RKO (cell line): Measurements from ENCODE around the gene SLC9A1.
"Not testable (repeated sequence)": the region's sequence is repeated elsewhere in the genome, so short reads cannot be mapped to it uniquely, and the experiment has no call there.

Experiments
- DNase-seq: peaks from one replicate; pipeline ENCODE4 v3.0.0-alpha.2; 2016; ENCODE audit warnings: low spot score

The SLC9A1 gene

DNA sequence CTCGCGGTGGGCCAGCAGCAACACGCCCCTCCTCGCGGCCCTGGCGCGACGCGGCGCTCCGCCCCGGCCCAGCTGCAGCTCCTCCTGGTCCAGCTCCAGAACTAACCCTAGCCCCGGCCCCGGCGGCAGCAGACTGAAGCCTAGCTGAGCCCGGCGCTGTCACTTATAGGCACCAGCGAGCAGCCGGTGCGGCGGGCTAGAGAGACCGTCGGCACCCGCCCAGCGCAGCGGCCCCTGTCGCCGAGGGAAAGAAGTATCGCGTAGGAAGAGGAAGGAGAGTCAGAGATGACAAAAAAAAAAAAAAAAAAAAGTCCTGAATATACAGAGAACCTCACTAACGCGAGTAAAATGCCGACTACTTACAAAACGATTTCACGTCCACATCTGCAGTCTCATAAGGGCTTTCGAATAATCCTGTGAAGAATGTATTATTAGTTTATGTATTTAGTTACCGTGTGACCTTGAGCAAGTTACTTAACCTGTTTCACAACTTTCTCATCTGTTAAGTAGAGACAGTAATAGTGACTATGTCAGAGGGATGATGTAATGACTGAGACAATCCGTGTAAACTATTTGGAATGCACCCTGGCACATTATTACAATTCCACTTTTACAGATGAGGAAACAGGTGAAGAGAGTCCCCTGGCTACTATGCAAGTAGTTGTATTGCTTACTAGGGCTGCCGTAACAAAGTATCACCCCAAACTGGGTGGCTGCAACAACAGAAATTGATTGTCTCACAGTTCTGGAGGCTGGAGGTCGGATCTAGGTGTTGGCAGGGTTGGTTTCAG, at the start of gene SLC9A1:
Gene SLC9A1, minus strand, starts transcription at position 135 of the 791 bp plus-strand sequence. CDS start 791 bp downstream, outside the sequence.
- DNase-seq: peak; percentile 91

DNA sequence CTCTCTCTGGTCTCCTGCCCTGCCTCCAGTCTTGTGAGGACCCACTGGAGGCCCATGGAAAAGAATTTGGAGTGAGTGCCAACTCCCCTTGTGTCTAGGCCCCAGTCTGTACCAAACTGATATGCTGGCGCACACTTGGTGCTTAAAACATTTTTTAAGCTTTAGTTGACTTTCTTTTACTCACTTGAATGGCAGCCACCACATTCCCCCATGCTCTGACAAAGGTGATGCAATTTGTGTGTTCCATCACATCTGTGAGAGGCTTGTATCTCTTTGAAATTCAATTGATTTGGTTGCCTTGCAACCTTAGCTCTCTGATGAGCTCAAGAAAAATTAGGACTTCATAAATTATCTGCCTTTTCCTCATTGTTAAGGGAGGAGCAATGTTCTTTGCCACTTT, 49.0 kb upstream of the SLC9A1 start:
- DNase-seq: no peak

DNA sequence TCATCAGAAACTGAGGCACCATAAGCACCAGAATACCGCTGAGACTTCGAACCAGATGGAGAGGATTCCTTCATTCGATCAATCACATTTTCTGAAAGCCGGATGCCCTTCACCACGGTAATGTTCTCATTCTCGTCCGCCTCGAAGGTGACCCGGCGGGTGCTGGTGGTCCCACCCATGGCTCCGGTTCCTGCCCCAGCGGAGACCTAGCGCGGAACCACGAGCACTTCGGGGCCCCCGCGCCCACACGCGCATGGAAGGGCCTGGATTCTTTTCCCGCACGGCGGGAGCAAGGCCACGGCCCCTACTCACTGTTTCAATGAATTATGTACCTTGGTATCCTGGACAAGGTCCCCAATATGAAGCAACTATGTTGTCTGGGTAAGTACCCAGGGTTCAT, 46.4 kb upstream of the SLC9A1 start:
- no peak for DNase-seq

DNA sequence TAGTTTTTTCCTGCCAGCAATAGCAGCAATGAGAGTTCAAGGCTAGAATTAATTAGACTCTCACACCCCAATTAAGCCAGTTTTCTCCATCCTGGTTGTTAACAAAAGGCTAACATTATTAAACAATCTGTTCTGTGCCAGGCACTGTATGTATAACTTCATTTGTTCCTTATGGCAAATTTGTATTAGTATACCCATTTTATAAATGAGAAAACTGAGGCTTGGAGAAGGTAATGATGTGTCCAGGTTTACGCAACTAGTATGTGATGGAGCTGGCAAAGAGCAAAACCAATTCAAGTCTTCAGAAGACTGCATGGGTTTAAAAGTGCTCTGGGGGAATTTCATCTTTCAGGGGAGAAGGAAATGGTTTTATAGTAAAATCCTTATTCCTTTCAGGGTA, 38.3 kb upstream of the SLC9A1 start:
- no peak for DNase-seq

DNA sequence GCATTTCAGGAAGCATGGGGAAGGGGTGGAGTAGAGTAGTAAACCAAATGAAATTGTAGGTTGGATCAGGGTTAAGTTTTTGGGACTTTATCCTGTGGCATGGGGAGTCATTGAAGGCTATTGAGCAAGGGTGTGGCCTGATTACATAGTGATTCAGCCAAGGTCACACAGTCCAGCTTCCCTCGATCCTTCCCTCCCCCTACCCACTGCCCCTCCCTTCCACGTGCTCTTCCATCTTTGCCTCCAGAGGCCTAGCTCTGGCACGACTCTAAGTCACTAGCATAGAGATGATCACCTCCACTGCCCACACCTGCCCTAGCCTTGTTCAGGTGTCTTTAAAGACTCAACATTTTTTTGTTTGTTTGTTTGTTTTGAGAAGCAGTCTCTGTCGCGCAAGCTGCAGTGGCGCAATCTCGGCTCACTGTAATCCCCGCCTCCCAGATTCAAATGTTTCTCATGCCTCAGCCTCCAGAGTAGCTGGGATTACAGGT, 37.2 kb upstream of the SLC9A1 start:
- DNase-seq: no peak

DNA sequence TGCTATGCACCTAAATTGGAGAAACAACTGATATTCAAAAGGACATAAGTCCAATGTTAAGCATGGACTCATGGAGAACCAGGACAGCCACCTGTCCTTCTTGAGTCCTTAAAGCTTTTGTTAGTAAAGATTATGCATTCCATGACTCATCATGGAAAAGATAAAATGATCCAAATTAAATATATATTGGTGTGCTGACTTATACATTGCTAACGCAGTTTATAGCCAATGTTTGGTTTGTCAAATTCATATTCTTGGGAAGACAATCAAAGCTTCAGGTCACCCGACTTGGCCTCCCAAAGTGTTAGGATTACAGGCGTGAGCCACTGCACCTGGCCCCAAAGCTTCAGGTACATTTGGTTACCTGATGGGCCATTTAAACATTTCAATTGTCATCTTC, 29.7 kb upstream of the SLC9A1 start:
- DNase-seq: not testable (repeated sequence)

DNA sequence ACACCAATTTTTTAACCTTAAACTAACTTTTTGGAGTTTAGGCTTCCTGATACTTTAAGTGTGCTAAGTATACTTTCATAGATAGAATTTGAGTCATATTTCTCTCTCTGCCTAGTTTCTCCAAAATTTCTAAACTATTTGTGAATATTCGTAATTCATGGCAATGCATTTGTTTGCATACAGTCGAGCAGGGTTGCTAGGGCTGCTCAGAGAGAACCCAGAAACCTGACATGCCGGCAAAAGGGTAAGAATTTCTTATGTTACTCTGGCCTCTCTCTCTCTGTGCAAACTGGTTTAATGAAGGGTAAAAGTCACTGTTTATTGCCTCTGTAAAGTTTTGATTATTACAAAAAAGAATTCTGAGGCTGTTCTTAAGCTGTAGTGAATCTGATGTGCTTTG, 25.1 kb upstream of the SLC9A1 start:
- DNase-seq: no peak

DNA sequence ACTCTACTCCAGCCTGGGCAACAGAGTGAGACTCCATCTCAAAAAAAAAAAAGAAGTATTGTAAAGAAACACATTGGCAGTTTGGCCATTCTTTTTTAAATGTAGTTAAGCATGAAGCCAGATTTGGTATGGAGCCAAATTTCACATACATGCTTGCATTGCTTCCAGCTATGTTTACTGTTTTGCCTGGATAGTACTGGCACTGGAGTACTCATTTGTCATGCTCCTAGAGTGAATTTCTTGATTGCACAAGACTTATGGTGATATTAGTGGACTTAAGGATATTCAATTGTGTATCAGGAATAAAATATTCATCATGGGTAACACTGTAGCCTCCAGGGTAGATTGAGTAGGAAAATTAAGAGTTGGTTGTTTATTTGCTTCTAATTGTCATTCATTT, 24.5 kb upstream of the SLC9A1 start:
- DNase-seq: no peak

DNA sequence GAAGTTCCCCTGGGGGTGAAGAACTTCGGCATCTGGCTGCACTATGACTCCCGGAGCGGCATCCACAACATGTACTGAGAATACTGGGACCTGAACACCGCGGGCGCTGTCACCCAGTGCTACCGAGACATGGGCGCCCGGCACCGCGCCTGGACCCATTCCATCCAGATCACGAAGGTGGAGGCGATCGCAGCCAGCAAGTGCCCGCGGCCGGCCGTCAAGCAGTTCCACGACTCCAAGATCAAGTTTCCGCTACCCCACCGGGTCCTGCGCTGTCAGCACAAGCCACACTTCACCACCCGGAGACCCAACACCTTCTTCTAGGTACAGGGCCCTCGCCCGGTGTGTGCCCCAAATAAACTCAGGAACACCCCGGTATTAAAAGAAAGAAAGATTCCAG, 22.0 kb upstream of the SLC9A1 start:
- DNase-seq: no peak

DNA sequence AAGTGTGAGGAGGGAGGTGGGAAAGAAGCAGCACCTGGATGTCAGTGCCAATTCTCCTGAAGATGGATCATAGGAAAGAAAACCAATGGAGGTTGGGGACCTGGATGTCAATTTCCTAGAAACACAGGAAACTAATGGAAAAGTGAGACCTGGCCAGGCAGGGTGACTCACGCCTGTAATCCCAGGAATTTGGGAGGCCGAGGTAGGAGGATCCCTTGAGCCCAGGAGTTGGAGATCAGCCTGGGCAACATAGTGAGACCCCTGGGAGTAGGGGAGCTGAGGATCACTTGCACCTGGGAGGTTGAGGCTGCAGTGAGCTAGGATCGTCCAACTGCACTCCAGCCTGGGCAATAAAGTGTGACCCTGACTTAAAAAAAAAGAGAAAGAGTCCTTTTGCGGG, 21.4 kb upstream of the SLC9A1 start:
- no peak for DNase-seq

DNA sequence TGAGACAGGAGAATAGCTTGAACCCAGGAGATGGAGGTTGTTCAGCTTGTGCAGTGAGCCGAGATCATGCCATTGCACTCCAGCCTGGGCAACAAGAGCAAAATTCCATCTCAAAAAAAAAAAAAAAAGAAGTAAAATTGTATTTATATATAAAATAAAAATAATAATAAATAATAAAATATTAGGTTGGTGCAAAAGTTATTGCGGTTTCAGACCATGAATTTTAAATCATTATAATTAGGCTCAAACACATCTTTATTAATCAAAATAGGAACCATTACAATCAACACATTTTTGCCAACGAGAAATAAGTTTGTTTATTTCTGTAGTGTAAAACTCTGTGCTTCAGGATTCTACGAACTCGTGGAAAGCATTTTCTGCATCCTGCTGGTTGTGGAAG, 18.1 kb upstream of the SLC9A1 start:
- DNase-seq: not testable (repeated sequence)

DNA sequence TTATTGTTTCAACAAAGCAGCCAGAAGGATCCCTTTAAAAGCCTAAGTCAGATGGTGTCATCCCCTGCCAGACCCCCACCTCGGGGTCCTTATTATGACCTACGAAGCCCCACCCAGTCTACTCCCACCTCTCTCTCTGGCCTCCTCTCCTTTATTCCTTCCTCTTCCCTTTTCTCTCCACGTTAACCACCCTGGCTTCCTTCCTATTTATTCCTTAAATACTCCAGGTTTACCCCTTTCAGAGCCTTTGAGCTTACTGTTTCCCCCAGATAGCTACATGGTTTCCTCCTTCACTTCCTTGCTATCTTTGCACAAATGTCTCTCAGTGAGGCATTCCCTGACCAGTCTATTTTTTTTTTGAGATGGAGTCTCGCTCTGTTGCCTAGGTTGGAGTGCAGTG, 12.0 kb upstream of the SLC9A1 start:
- no peak for DNase-seq

DNA sequence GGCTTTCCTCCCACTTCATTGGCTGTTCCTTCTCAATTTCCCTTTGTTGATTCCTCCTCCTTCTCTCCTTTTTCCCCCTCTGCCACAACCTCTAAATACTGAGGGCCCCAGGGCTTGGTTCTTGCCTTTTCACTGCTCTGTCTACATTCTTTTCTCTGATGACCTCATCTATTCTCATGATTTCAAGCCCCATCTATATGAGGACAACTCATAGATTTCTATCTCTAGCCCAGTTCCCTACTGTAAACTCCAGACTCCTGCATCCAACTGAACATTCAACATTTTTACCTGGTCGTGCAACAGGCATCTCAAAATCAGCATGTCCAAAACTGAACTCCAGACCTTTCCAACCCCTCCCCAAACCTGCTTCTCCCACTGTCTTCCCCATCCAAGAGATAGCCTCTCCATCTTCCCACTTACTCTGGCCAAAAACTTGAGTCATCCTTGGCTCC, 11.5 kb upstream of the SLC9A1 start:
- DNase-seq: no peak

DNA sequence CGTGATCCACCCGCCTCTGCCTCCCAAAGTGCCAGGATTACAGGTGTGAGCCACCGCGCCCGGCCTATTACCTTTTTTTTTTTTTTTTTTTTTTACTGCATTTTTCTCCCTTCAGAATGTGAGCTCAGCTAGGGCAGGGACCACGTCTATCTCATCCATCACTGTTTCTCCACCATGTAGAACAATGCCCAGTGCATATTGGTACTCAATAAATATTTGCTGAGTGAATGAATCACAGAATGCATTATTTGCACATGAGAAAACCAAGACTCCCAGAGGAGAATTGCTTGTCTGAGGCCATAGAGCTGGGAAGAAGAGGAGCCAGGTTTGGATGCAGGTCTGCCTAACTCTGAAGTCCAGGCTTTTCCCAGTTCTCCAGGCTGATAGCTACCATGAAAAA, 8.2 kb upstream of the SLC9A1 start:
- no peak for DNase-seq

DNA sequence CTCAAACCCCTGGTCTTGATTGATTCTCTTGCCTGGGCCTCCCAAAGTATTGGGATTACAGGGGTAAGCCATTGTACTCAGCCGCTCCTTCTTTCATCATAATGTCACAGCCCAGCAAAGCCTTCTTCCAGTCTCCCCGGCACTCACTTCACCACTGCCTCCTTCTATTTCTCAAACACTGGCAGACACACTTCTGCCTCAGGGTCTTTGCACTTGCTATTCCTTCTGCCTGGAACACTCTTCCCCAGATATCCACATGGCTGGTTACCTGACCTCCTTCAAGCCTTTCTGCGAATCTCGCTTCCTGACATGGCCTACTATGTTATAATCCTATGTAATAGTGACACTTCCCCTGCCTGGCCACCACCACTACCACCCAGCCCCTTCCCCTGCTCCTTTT, 7.2 kb upstream of the SLC9A1 start:
- no peak for DNase-seq

DNA sequence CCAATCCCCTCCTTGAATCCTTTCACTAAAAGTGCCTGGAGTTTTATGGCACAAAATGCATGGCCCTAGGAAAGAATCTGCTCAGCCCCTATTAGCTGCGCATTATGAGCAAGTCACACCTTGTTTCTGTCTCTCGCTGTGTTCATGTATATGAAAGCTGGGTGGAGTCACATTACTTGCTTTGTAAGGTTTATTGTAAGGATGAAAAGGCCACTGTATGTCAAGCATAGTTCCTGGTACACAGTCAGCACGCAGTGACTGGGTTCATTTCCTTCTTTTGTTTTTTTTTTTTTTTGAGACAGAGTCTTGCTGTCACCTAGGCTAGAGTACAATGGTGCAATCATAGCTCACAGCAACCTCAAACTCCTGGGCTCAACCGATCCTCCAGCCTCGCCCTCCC, 6.7 kb upstream of the SLC9A1 start:
- no peak for DNase-seq

DNA sequence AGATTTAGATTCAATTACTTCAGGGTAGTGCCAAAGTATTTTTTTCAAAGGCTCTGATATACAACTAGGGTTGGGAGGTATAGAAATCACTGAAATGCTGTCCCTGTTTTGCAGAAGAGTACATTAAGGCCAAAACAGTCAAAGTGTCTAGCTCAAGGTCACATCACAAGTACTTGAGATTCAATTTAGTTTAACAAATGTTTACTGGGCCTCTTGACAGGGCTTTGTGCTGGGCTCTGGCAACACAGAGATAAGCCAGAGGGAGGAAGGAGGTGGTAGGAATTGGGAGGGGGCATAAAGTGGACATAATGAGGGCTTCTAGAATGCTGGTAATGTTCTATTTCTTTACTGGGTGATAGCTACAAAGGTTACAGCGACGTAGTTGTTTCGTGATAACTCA, 2.3 kb upstream of the SLC9A1 start:
- DNase-seq: no peak

DNA sequence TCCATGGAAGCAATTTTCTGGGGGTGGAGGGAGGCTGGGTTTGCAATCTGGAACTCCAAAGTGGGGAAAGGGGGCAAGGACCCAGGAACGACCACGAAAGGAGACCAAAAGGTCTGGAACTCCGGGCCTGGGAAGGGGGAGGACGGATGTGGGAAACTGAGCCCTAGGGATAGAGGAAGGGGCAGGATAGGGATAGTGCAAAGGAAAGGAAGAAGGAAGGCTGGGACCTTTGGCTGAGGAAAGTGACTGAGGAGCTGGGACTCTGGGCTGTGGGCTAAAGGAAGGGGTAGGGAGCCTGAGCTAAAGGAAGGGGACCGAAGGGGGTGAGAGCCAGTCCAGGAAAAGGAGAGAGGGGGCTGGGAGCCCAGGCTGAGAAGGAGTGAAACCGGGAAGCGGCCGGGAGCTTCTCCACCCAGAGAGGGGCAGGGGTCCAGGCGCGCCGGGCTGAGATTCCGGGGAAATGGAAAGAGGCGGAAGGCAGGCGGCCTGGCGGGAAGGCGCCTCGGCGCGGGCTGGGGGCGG, 395 bp downstream of the SLC9A1 start:
- no peak for DNase-seq

DNA sequence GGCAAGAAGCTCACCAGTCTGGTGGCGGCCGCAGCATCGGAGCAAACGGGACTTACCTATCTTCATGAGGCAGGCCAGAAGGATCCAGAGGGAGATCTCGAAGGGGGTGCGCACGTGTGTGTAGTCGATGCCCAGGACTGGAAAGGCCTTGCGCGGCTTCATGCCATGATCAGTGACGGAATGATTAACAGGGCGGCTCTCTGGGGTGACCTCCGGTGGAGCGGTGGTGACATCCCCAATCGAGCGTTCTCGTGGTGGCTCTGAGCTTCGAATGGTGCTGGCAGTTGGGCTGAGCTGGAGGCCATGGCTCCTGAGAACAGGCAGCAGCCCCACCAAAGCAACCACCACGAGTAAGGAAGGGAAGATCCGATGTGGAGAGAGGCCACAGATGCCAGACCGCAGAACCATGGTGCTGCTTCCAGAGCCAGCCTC, 982 bp downstream of the SLC9A1 start:
- DNase-seq: peak; percentile 64

DNA sequence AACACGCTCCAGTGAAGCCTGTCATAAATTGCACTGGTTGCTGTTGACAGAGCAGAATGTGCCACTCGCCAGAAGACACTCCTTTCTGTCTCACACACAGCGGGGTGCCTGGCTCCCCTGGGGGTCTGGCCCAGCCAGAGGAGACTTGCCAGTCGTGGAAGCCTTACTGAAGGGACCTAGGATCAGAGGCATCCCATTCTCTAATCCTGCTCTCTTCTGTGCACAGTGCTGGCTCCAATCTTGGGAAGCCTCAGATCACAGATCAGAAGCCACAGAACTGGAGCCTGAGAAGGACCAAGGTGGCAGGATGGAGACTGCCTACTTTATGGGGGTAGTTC, 1.4 kb downstream of the SLC9A1 start:
- DNase-seq: no peak

DNA sequence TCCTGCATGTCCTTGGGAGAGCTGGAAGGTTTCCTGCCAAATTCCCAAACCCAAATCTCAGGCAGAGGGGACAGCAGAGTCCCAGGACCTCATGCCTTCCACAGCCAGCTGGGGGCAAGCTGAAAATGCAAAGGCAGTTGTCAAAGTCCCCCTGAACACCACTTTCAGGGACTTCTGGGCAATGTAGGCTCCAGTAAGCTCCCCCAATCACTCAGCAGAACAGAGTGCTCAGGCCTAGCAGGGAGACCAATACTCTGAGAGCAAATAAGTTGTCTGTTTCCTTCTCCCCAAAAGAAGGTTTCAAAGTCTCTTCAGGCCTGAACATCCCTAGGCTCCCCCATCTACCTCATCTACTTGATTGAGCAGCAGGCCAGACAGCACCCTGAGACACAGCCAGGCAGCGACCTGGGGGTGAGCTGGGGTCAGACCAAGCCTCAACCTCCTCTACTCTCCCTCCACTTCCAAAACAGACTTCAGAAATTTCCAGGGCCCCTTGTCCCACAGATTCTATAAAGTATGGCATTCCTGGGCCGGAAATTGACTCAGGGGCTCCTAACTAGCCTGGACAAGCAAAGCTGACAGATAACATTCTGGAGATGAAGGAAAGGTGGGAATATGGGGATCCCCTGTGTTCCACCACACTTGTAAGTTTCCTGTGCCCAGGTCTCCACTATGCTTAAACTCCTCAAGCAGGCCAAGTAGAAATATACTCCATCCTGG, 1.9 kb downstream of the SLC9A1 start:
- DNase-seq: peak; percentile 39

DNA sequence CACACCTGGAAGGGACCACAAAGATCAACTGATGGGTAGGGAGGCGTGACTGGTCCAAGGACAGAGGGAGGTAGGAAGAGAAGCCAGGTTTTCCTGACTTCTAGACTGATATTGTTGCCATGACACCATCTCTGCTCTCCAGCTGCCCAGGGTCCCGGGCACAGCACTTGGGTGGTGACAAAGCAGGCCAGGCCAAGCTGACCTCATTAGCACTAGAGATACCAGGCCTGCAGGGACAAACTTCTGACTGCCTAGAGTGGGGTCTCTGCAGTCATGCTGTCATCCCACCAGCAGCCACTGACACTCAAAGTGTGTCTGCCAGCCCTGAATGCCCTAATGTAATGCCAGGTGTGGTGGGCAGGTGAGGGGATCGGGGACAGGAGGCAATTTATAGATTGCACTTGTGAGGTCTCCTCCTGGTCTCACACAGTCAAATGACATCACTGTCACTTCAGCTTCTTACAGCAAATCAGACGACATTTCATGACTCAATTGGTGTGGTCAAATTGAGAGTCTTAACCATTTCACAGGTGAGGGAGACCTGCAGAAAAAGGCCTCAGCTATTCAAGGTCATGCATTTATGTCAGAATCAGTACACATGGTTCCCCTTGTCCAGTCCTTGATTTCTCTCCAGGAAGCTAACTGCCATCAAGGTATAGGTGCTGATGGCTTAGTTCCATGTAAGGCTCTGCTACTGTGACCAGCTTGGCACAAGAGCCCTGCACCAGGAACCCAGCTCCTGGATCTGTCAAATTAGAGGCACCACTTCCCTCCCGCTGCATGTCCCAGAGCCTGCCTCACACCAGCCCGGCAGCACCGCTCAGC, 2.7 kb downstream of the SLC9A1 start:
- DNase-seq: peak; percentile 37
